ENCODE measurements around the gene GATA2.

GATA2 gene

DNA sequence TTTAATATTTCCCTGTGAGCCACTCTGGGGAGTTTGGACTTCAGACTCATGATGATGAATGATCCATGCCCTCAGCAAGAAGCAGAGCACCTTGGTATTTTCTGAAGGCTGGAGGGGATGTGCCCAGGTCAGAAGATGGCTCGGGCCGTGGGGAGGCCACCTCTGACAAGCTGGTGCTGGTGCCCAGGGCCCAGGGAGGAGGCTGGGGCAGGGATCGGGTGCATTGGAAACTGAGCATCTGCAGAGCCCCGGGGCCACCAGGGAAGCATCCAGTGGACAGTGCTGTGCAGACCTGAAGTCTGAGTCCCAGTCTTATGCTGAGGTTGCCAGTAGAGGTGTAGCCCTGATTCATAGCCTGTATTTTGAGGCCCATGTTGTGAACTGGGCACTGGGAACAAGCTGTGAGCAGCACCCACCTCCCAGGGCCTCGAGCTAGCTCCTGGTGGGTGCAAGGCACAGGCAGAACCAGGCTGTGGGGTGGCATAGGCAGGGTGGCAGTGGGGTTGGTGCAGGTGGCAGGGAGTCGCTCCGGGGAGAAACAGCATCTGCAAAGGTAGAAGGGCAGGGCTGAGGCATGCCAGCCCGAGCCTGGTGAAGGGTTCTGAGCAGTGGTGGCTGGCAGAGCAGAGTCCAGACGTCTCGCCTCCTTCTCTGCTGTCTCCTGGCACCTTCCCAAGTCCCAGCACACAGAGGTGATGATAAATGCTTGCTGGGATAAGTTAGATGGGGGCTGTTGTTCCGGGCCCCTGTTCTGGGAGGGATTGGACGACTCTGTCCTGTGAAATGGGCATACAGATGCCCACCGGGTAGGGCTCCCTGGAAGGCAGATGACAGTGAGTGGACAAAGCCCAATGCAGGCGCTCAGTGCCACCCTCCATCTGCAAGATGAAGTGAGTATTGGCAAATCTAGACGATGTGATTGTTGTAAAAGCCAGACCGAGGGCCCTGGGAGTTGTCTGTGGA lies 36.9 kb downstream of the GATA2 start:
- DNase-seq, result no peak

DNA sequence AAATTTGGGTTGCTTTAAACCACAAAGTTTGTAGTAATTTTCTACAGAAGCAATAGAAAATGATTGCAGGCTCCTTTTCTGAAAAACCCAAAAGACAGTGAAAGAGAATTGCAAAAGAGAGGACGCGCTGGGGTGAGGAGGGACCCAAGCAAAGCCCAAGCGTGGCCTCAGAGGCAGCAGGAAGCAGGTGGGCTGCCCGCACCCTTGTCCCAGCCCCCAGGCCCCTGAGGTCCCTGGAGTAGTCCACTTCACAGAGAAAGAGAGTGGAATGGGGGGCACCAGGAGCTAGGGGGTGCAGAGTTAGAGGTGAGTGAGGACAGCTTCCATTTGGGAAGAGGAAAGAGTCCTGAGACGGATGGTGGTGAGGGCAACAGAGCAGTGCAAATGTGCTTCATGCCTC lies 37.9 kb downstream of the GATA2 start:
- no peak for DNase-seq

DNA sequence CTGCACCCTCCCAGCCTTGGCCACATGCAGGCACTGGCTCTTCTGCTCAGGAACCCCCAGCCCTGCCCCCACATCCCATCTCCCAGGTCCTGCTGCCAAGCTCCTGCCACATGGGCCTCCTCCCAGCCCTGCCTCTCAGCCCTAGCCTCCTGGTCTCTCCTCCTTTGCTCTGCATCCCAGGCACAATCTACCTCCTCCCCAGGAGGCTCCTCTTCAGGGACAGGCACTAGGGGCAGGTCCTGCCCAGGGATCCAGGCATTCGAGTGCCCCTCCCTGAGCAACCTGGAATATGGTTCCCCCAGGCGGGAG lies 38.7 kb downstream of the GATA2 start:
- DNase-seq, result no peak

DNA sequence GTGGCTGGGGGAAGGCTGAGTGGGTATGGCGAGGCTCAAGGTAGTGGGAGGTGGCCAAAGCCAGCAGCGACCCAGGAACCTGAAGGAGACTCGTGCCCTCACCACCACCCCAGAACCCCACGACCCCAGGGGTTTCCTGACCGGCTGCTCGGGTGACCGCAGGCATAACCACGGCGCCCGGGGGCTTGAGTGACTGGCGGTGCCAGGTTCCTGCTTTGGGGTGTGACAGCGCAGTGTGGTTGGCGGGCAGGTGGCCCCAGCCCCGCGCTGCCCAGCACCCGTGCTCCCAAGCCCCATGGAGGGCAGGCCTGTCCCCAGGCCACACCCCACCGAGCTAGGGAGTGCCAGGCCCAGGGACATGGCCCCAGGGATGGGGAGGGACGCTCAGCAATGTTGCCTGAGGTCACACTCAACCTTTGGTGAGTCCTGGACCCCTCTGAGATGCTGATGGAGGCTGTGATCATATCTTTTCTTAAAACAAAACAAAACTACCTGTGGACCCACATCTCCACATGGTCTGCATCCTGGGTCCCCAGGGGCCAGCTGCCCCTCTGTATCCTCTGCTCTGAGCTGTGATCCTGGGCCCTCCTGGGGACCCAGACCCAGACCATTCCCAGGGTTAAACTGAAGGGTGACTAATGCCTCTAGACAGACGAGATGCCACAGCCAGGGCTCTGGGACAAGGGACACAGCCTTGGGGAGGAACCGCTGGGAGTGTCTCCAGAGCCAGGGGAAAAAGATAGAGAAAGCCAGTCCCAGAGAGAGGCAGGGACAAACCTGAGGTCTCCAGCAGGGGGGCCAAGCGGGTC lies 39.3 kb downstream of the GATA2 start:
- DNase-seq, result no peak

DNA sequence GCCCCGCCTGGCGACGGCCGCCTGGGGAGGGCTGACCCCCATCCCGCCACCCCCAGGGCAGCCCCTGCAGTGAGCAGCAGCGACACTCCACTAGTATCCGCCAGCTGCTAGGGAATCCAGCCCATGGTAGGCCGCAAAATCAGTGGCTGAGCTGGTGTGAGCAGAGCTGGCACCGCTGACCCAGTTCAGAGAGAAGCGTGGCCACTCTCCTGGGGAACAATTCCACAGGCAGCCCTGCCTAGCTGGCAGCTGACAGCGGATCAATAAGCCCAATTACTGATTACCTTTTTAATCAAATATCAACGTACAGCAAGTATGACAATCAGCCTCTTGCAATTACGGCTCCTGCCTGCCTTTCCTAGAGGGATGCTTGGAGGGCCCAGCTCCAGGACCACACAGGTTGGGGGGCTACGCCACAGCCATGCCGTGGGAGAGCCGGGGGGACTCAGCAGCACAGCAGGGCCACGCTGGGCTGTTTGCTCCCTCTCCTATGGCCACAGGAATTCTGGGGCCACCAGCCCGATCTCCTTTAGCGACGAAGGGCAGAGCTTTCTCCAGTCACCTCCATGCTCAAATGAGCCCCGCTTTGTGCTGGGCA lies 40.2 kb downstream of the GATA2 start:
- no peak for DNase-seq

DNA sequence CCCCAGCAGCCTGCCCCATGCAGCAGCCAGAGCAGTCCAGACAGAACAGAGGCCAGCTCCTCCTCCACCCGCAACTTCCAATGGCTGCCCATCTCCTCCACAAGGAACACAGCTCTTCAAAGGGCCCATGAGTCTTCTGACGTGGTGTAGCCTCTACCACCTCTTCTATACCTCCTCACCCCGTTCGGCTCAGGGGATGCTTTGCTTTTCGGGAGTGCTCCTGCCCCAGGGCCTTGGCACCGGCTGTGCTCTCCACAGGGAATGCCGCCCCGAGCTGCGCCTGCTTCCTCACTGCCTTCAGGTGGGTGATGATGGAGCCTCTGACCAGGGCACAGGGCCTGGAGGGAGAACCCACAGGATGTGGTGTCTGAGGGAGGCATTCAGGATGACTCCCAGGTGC lies 40.9 kb downstream of the GATA2 start:
- no peak for DNase-seq

DNA sequence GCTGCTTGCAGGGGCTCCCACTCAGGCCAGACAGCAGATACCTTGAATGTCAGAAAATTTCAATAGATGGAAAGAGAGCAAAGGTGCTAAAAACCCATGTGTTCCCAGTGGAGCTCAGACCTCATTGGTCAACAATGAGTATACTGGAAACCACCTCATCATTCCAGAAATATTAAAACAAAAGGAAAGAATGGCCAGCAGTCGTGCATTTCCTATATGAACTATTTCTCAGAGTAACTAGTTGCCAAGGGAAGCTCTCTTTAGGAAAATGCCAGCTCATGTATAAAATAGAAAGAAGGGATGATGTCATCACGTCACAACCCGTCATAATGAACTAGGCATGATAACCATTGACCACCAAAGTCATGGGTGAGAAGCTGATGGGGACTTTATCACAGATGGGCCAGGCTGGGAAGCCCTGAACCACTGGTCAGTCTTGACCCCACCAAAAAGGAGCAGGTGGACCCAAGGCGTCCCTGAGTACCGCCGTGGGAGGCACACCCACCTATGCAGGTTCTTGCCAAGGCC lies 43.8 kb downstream of the GATA2 start:
- no peak for DNase-seq

DNA sequence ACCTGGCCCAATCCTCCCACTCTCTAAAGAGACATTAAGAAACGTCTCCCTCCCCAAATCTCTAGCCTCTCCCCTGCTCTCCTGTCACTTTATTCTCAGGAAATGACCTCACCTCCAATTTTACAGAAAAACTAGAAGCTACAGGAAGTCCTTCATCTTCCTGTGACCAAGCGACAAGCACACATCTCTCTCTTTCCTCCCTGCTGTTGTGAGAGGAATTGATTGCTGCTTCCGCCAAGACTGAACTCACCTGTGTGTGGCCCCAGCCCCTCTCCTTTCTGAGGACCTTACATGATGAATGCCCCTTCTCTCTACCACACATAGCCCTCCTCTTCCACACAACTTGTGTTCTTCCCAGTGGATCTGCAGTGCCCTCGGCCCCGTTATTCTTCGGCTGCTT lies 44.5 kb downstream of the GATA2 start:
- DNase-seq, result no peak

DNA sequence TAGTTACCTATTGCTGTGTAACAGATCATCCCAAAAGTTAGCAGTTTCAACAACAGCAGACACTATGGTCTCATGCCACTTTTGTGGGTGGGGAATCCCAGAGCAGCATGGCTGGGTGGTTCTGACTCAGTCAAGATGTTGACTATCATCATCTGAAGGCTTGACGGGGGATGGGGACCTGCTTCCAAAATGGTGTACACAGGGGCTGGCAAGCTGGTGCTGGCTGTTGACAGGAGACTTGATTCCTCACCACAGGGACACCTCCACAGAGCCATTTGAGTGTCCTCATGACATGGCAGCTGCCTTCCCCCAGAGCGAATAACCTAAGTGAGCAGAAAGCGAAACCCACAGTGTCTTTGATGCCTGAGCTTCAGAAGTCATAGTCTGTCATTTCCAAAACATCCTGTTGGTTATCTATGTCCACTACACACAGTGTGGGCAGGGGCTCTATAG lies 45.4 kb downstream of the GATA2 start:
- no peak for DNase-seq

DNA sequence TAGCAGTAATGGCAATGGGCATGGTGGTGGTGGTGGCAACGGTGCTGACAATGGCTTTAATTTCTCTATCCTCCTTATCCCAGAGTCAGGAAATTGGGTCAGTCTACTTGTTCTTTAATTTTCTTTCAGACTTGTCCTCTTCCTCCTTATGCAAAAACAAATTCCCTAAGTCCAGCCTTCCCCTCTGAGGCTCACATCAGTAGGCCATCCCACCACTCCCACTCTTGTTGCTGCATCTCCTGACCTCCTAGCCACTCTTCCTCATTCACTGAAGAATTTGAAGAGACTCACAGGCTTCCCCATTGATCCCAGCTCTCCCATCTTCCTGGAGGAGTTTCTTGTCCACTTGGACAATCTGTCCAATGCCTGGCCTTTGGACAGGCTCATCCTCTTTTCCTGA lies 46.2 kb downstream of the GATA2 start:
- DNase-seq, result no peak

DNA sequence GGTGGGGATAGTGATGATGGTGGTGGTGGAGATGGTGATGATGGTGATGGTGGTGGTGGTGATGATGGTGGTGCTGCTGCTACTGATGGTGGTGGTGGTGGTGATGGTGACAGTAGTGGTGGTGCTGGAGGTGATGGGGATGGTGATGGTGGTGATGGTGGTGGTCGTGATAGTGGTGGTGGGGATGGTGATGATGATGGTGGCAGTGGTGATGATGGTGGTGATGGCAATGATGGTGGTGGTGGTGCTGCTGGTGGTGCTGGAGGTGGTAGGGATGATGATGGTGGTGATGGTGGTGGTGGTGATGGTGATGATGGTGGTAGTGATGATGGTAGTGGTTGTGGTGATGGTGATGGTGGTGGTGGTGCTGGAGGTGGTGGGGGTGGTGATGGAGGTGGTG lies 47.6 kb downstream of the GATA2 start:
- DNase-seq, result no peak

DNA sequence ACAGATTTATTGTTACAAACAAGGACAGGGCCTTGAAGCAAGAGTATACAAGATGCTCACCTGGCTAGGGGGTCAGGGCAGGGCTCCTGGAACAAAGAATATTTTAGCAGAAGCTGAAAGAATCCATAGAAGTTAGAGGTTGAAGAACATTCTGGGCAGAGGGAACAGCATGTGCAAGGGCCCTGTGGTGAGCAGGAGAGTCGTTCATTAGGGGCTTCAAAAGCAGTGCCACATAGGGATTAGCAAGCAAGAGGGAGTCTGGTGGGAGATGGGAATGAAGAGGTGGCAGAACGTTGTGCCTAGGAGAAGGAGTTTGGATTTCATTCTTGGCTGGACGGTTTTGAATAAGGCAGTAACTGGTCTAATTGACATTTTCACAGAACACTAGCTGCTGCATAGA lies 49.2 kb downstream of the GATA2 start:
- no peak for DNase-seq

DNA sequence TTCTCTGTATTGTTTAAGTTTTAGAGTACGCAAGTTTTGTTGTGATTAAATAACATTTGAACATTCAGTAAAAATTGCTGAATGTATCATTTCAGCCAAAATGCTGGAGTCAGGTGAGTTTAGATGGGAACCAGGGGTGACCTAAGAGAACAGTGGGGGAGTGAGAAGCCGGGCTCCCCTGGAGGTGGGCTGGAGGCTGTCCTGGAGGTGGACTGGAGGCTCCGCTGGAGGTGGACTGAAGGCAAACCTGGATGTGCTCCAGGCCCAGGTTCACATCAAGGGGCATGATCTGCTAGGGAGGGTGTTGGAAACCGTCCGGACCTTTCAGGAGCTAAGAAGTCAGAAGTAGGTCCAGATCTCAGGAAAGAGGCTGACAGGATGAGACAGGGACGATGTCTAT lies 50.1 kb downstream of the GATA2 start:
- DNase-seq, result no peak

DNA sequence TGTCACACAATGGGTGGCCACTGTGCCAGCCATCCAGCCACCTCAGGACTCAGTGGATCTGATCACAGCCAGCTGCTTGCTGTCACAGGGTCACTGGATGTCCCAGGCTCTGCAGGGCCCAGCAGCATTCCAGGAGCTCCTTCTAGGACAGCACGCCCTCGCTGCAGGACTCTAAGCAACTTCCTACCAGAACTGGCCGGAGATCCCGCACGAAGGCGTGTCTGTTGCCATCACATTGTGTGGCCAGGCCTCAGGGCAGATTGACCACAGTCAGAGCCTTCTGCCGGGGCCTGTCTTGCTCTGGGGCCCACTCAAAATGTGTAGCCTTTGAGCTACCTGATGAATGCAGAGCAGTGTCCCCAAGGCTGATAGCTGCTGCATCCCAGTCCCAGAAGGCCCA lies 50.9 kb downstream of the GATA2 start:
- DNase-seq, result no peak

DNA sequence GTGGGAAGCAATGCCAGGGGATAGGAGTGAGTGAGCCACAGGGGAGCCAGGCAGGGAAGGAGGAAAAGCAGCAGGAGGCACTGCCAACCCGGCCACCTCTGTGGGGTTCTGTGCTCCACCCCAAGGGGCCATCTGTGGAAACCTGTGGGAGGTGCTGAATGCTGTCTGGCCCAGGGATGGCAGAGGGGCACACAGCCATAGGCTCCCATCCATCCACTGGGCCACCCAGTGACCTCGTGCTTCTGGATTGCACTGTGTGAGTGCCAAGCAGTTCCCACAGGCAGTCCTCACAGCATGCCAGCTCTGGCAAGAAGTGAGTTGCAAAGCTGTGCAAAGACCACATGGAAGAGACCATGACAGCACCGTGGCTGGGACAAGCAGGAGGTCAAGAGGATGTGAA lies 53.8 kb downstream of the GATA2 start:
- DNase-seq, result no peak

DNA sequence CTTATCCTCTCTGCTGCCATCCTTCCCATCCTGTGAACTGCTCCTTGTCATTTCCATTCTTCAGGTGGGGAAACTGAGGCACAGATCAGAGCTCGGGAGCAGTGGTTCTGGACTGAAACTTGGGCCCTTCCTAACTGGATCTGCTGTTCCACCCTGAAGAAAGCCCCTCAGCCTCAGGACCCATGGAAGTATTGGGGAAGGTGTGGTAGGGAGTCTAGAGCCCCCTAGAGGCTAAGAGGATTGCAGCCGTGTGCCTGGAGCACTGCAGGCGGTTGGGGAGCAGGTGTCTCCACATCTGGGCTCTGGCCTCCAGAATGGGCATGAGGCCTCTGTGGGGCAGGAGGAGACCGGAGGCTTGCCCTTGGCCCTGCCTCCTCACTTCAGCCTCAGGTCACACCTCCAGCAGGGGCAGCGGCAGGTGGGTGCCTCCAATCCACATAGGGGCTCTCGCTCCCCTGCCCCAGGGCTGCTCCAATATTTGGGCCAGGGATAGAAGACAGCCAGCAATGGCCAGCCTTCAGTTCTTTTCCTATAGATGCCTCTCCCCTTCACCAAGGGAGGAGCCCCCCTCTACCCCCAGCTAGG lies 54.4 kb downstream of the GATA2 start:
- no peak for DNase-seq

DNA sequence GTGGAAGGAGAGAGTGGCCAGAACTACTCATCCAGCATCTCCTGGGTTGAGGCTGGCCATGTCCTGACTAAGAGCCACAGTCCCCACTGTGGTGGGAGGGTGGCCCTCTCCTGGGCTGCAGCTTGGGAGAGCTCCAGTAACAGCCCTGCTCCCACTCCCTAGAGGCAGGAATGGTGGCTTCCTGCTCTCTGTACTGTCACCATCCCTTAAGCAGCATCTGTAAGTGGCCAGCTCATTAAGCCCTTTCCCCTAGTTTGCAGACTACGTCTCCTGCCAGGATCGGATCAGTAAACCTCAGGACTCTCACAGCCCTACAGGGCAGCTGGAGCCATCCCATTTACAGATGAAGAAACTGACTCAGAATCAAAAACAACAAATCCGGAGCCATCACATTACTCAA lies 56.8 kb downstream of the GATA2 start:
- no peak for DNase-seq

DNA sequence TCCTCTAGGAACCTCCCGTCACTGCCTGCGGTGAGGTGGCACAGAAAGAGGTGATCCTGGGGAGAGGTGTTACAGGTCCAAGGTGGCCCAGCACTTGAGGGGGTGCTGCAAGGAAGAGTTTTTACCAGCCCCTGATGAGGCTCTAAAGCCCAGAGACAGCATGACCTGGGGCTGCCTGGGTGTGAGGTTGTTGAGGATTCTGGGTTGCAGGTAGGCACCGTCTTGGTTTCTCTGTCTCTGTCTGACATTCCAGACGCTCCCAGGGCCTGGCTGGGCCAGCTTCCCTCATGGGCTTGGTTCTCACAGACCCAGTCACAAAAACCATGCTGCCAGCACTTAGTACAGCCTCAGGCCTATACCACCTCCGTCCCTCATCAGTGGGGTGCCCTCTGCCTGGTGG lies 57.4 kb downstream of the GATA2 start:
- DNase-seq, result no peak

DNA sequence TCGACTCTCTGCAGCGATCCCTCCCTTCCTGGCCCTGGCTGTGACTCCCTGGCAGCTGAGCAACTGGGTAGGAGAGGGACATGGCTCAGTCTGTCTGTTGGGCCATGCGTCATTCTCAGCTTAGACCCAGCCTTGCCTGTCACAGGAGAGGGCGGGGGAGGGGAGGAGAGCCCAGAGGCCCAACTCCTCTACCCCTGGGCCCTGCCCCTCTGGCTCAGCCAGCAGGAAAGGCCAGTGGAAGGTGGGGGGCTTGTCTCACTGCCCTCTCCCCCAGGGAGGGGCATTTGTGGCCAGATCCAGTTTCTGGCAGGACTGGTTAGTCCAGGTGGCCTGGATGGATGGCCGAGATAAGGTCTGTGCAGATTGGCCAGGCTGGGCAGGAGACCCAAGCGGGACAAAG lies 57.9 kb downstream of the GATA2 start:
- no peak for DNase-seq

DNA sequence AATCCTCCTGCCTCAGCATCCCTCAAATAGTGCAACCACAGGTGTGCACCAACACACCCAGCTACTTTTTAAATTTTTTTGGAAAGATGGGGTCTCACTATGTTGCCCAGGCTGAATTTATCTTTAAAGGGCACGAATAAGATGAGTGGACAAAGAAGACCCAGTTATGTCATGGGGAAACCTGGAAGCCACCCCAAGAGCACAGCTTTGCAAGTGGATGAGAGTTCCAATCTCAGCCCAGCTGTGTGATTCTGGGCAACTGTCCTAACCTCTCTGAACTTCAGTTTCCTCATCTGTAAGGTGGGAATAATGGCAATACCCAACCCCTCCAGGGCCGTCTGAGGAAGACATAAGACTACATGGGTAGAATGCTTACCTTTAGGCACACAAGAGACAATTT lies 58.5 kb downstream of the GATA2 start:
- DNase-seq, result no peak

DNA sequence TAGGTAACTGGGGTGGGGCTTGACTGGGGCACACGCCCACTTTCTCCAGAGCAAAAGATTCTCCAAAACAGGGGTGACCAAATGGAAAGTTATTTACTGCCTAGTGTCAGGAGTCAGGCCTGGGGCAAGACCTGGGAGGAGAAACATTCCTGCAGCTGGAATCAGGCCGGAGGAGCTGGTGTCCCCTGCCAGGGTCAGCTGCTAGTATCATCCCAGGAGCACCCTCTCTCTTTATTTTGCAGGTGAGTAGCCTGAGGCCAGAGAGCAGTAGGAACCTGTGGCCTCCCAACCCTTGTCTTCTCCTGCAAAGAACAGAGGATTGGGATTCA lies 59.2 kb downstream of the GATA2 start:
- no peak for DNase-seq

DNA sequence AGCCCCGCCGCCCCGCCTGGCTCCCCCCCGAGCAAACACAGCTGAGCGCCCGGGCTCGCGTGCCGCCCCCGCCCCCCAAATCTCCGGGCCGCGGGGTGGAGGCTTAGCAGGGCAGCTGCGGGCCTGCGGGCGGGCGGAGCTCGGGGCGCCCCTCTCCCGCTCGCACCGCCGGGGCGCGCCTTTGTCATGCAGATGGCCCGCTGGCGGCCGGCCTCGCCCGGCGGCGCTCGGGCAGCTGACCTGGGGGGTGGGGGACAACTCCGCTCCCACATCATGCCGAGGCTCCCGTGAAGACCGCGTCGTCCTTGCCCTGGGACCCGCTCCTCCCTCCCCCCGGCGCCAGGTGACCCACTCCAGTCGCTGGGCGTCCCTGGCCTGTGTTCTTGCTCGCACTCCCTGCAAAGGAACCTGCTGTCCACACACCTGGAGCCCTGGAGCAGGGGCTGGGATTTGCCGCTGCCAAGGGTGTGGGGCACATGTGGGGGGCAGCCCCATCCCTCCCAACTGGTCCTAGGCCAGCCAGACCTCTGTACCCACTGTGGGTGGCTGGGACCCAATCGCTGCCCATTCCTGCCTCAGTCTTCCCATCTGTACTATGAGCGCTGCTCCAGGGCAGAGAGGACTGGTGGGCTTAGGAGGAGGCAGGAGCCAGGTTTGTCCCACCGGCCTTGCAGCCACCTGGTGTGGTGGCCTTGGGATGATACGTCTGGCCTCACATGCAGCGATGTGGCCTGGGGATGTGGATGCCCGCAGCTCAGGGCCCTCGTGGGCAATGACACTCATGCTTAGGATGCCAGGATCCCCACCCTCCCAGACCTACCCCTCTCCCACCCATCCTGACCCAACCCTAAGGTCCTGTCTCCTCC lies 59.8 kb downstream of the GATA2 start:
- DNase-seq, result no peak
